Fibroblast of peridontal ligament (primary cell): Measurements from ENCODE around the gene SNX2.

Source experiments
- DNase-seq: peaks from one replicate; pipeline ENCODE4 v3.0.0-alpha.2; 2010; ENCODE audit errors: extremely low read depth

SNX2 gene

GRCh38 chr5:122772446-122772845 lies 2.4 kb upstream of the SNX2 start:
- DNase-seq, result peak; percentile 51

GRCh38 chr5:122773619-122774018 lies 1.3 kb upstream of the SNX2 start:
- no peak for DNase-seq

GRCh38 chr5:122774519-122774860 lies 390 bp upstream of the SNX2 start:
- DNase-seq, result no peak

- peak; percentile 38 for DNase-seq
Observed at GRCh38 chr5:122775550-122776542, 966 bp downstream of the SNX2 start.

GRCh38 chr5:122778157-122778556 lies 3.3 kb downstream of the SNX2 start:
- no peak for DNase-seq

- no peak for DNase-seq
Observed at GRCh38 chr5:122779451-122779850, 4.6 kb downstream of the SNX2 start.

- DNase-seq, result no peak
Observed at GRCh38 chr5:122780296-122780695, 5.4 kb downstream of the SNX2 start.

GRCh38 chr5:122781465-122781864 lies 6.6 kb downstream of the SNX2 start:
- no peak for DNase-seq

GRCh38 chr5:122785294-122785693 lies 10.4 kb downstream of the SNX2 start:
- DNase-seq, result no peak

- no peak for DNase-seq
Observed at GRCh38 chr5:122788371-122788770, 13.5 kb downstream of the SNX2 start.

GRCh38 chr5:122788996-122789395 lies 14.1 kb downstream of the SNX2 start:
- no peak for DNase-seq

GRCh38 chr5:122789461-122790171 lies 14.7 kb downstream of the SNX2 start:
- DNase-seq, result no peak

- no peak for DNase-seq
Observed at GRCh38 chr5:122790354-122791103, 15.6 kb downstream of the SNX2 start.

- DNase-seq, result peak; percentile 50
Observed at GRCh38 chr5:122805481-122805880, 30.6 kb downstream of the SNX2 start.

- no peak for DNase-seq
Observed at GRCh38 chr5:122810405-122810804, 35.5 kb downstream of the SNX2 start.

- no peak for DNase-seq
Observed at GRCh38 chr5:122815218-122815767, 40.4 kb downstream of the SNX2 start.

GRCh38 chr5:122816756-122817155 lies 41.9 kb downstream of the SNX2 start:
- DNase-seq, result no peak

GRCh38 chr5:122831984-122832383 lies 57.1 kb downstream of the SNX2 start:
- no peak for DNase-seq

- DNase-seq, result peak; percentile 30
Observed at GRCh38 chr5:122835681-122836080, 60.8 kb downstream of the SNX2 start.

- DNase-seq, result no peak
Observed at GRCh38 chr5:122836947-122837346, 62.1 kb downstream of the SNX2 start.

- no peak for DNase-seq
Observed at GRCh38 chr5:122839731-122840130, 64.9 kb downstream of the SNX2 start.

- DNase-seq, result no peak
Observed at GRCh38 chr5:122842016-122842580, 67.2 kb downstream of the SNX2 start.
